GM12878 (cell line): Measurements from ENCODE around the gene FOS. TPM values are rescaled to one million over a fixed set of nuclear protein-coding genes. Genes with fewer than 3 reads are reported as not detected.

Experiments used
- ATAC-seq: fragments of 200-7000 bp; cut with Tn5 transposase; 3 replicates; pipeline ENCODE4 v1.9.1; 2020; ENCODE audit warnings: mild to moderate bottlenecking, moderate library complexity
- BruUV-seq: library from RNA; stranded (reverse); fragments of 400-500 nt; replicated peaks from 2 replicates; lab custom pipeline; 2021; lab: Mats Ljungman, UMichigan
- CTCF ChIA-PET: fragments of 300-600 bp; sonication (Branson Sonifier 250); formaldehyde crosslinking; extraction: SDS; loops from one replicate; lab custom pipeline; 2021; ENCODE audit warnings: inconsistent platforms; lab: Yijun Ruan, JAX
- POLR2A ChIA-PET: fragments of 350-600 bp; formaldehyde crosslinking; extraction: SDS; loops from one replicate; lab custom pipeline; 2021; ENCODE audit warnings: inconsistent platforms; lab: Charles Lee
- RAD21 ChIA-PET: fragments of 300-600 bp; sonication (Branson Sonifier 250); formaldehyde crosslinking; loops from one replicate; lab custom pipeline; 2023; ENCODE audit warnings: antibody characterized with exemption; ENCODE audit not compliant: unreplicated experiment; lab: Charles Lee
- SMC1A ChIA-PET: fragments of 300-600 bp; sonication (Branson Sonifier 250); formaldehyde crosslinking; loops from one replicate; lab custom pipeline; 2023; ENCODE audit not compliant: unreplicated experiment, uncharacterized antibody; lab: Charles Lee
- DNase-seq: peaks from one replicate; pipeline ENCODE4 v3.0.0-alpha.2; 2011; ENCODE audit warnings: low read depth, low spot score
- FAIRE-seq: peaks from 3 replicates; lab custom pipeline; 2011; peaks lifted over from hg19 to GRCh38; lab: Jason Lieb, UNC
- H2AFZ ChIP-seq: 2 replicates; pipeline ENCODE4 v1.6.0; 2011; ENCODE audit warnings: low read depth, low read length, control low read depth; ENCODE audit not compliant: control insufficient read depth
- H3K27ac ChIP-seq: 2 replicates; pipeline ENCODE4 v1.5.1; 2011; ENCODE audit warnings: control low read depth; ENCODE audit not compliant: control insufficient read depth, insufficient read depth
- H3K27me3 ChIP-seq, 2 experiments: replicated peaks in 1 of 2; 2 replicates each; pipeline versions ENCODE4 v1.6.0 to v1.6.1; 2011; ENCODE audit warnings: low read length in 1 of 2; ENCODE audit not compliant: control insufficient read depth in 2 of 2, insufficient read depth in 2 of 2
- H3K36me3 ChIP-seq, 2 experiments: 2 replicates each; pipeline ENCODE4 v1.5.1; 2011; ENCODE audit warnings: low read length in 1 of 2; ENCODE audit not compliant: control insufficient read depth in 2 of 2, insufficient read depth in 2 of 2
- H3K4me1 ChIP-seq: 2 replicates; pipeline ENCODE4 v1.6.1; 2011; ENCODE audit warnings: mild to moderate bottlenecking, low read length, moderate library complexity, mixed read lengths; ENCODE audit not compliant: control insufficient read depth, insufficient read depth
- H3K4me2 ChIP-seq: 2 replicates; pipeline ENCODE4 v1.6.0; 2011; ENCODE audit warnings: control low read depth; ENCODE audit not compliant: control insufficient read depth, insufficient read depth
- H3K4me3 ChIP-seq: fragments of 200-600 bp; sonication (generic); 2 replicates; pipeline ENCODE4 v1.5.1; 2016
- H3K79me2 ChIP-seq: 2 replicates; pipeline ENCODE4 v1.6.0; 2011; ENCODE audit warnings: low read length; ENCODE audit not compliant: control insufficient read depth, insufficient read depth
- H3K9ac ChIP-seq: 2 replicates; pipeline ENCODE4 v1.8.0; 2011; ENCODE audit warnings: low read length, control low read depth, mixed read lengths; ENCODE audit not compliant: control insufficient read depth, insufficient read depth
- H3K9me3 ChIP-seq: replicated peaks from 3 replicates; pipeline ENCODE4 v1.5.1; 2011; ENCODE audit warnings: mild to moderate bottlenecking, low read length; ENCODE audit not compliant: control insufficient read depth, insufficient read depth
- H4K20me1 ChIP-seq: 2 replicates; pipeline ENCODE4 v1.6.0; 2011; ENCODE audit not compliant: control insufficient read depth, insufficient read depth
- SIX5 ChIP-seq: IDR thresholded peaks from 2 replicates; pipeline ENCODE4 v1.6.1; 2011; ENCODE audit warnings: mild to moderate bottlenecking, low read depth, low read length, moderate library complexity; ENCODE audit not compliant: severe bottlenecking
- SREBF2 ChIP-seq: IDR thresholded peaks from 2 replicates; pipeline ENCODE4 v1.6.1; 2012; ENCODE audit warnings: mild to moderate bottlenecking, low read length
- ZBTB4 ChIP-seq: fragments of 450-650 bp; formaldehyde crosslinking; IDR thresholded peaks from 2 replicates; pipeline ENCODE4 v1.4.0; 2022; ENCODE audit warnings: mild to moderate bottlenecking, moderate library complexity
- WGBS: methylation state at CpG from one replicate; pipeline ENCODE4 v1.1.6; 2016; ENCODE audit warnings: low lambda C conversion rate; ENCODE audit not compliant: insufficient replicate concordance, insufficient coverage; ENCODE audit errors: missing lambda C conversion rate; 5-methylcytosine and 5-hydroxymethylcytosine counted together
- in situ Hi-C: fragments of 300-500 bp; cut with MboI; formaldehyde crosslinking; loops from 9 replicates; pipeline ENCODE4 v1.14.3; 2018; ENCODE audit warnings: mixed read lengths
- intact Hi-C: fragments of 100-400 bp; cut with micrococcal nuclease; formaldehyde crosslinking; loops from one replicate; pipeline ENCODE4 v1.14.2; 2022; ENCODE audit not compliant: unreplicated experiment
- polyA plus RNA-seq, 11 experiments: library from polyadenylated mRNA; depleted of rRNA in 4 of 11; unstranded in 6 of 11; stranded (reverse) in 5 of 11; fragments of >200 nt; fragmentation: Nextera tagmentation in 4 of 11; fragmentation: Illumina TruSeq in 1 of 11; extraction: Ambion mirVana in 4 of 11; extraction: Trizol in 1 of 11; gene quantifications; 1 replicate in 1 of 11; 2 replicates in 10 of 11; pipeline versions ENCODE4 v1.2.1 to v1.2.3, GENCODE V29; 2011 to 2016; ENCODE audit warnings: inconsistent platforms in 2 of 11, missing spikeins in 2 of 11, low read depth in 1 of 11
- total RNA-seq, 4 experiments: library from RNA; depleted of rRNA in 3 of 4; stranded (reverse); fragments of >200 nt in 3 of 4; fragmentation: Illumina TruSeq in 1 of 4; extraction: Trizol in 1 of 4; gene quantifications; 2 replicates each; pipeline versions ENCODE4 v1.2.1 to v1.2.3, GENCODE V29; 2013 to 2021

Gene FOS
- total and polyA plus RNA-seq, 10 of the 15 experiments (the other 5 are each of a cell fraction or from before 2014, with no cell fraction given) = 0.02 to 0.95 (median 0.38) TPM

GRCh38 chr14:75246546-75247285 is 31.9 kb upstream of the FOS start:
- ChIA-PET POLR2A (interaction anchor here (0.6 kb wide), 1 partner anchor 22 kb away, joined by 5 read pairs; no protein-coding TSS in a partner anchor), RAD21 (interaction anchor here (1.2 kb wide), 1 partner anchor 14 kb away, joined by 3 read pairs; no protein-coding TSS in a partner anchor), SMC1A (interaction anchor here (2.3 kb wide), 1 partner anchor 12 kb away, joined by 7 read pairs; no protein-coding TSS in a partner anchor), CTCF (interaction anchor here (0.6 to 1.0 kb wide), 2 partner anchors 12 to 24 kb away, joined by 3 read pairs; no protein-coding TSS in a partner anchor)
- DNase-seq (no peak), ATAC-seq (no peak), FAIRE-seq (no peak)
- in situ Hi-C loops (no loop called here), intact Hi-C loops (loop anchor here (5.0 kb wide), 2 partner anchors 69 to 114 kb away; partner anchors contain the start of gene TMED10)
- BruUV-seq = no TSS peak
- Histone ChIP-seq H3K4me1 (peaks cover 36% of the 10 kb centered on the region), H3K79me2 (no peaks in the 10 kb centered on the region), H3K4me2 (no peak overlapping the region), H4K20me1 (no peaks in the 10 kb centered on the region), H3K9ac (no peak overlapping the region), H3K27ac (no peak overlapping the region), H3K9me3 (no peaks in the 10 kb centered on the region), H2AFZ (no peak overlapping the region), H3K36me3 (no peaks in the 10 kb centered on the region), H3K27me3 (0 out of 4 replicates have a peak, but pooled peaks cover 0 to 5% of the 10 kb centered on the region in 2 experiments), H3K4me3 (no peak overlapping the region)
- 76% methylated on average over 7 of the region's 7 CpGs for WGBS
- TF ChIP-seq SREBF2 = no peak
- TF ChIP-seq ZBTB4 (CRISPR knock-in tag) = no peak
- no peak for TF ChIP-seq SIX5
